NCI-H2171 (cell line): ENCODE data around the gene CX3CR1.
"Not testable (repeated sequence)": the region's sequence is repeated elsewhere in the genome, so short reads cannot be mapped to it uniquely, and the experiment has no call there.

ENCODE experiments used
- DNase-seq: peaks from one replicate; lab custom pipeline; 2025; lab: John Stamatoyannopoulos, UW

The CX3CR1 gene

DNA sequence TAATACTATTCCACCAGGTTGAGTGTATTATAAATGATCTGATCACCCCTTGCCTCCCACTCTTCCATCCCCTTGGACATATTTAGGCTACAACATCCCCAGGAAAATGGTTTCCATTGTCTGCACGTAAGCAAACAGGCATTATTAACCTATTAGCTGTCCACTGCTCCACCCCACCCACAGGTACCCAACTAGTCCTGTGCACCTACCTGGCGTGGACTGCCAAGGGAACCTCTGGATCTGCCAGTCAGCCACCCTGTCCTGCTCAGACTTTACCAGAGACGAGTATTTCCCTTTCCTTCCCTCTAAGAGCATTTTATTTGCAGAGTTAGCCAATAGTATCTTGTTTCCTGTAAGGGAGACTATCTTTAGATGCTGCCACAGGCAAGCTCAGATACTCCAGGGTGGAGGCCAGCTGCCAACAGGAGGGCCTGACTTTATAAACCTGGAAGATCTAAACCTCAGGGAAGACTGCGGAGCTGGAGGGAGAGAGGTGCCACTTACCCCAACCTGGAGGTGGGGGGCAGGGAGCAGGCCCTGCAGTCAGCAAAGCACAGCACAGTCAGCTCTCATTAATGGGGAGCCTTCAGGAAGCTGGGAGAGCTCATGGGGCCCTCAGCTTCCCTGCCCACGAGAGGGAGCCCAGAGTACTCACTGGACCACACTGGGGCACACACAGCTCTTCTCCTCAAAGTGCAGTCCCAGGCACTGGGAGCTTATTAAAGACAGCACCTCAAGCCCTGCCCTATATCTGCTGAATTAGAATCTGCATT lies at the start of gene CX3CR1:
Gene CX3CR1 (minus strand): TSS at position 292 of the 773 bp plus-strand sequence. CDS start 13,527 bp downstream, outside the sequence.
- no peak for DNase-seq

DNA sequence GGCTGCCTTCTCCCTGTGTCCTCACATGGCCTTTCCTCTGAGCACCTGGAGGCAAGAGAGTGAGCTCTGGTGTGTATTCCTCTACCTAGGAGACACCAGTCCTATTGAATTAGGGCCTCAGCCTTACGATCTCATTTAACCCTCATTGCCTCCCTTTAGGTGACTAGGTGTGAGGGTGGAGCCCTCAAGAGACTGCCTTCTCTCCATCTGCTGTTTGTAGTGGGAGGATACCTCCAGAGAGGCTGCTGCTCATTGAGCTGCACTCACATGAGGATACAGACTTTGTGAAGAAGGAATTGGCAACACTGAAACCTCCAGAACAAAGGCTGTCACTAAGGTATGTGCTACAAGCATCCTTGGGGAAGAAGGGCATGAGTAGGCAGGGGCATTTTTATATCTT lies 49.7 kb upstream of the CX3CR1 start, which contains the start of gene CCR8:
Gene CCR8 (plus strand): TSS at position 217 of the 400 bp plus-strand sequence. CDS start 2,623 bp downstream, outside the sequence.
- no peak for DNase-seq

DNA sequence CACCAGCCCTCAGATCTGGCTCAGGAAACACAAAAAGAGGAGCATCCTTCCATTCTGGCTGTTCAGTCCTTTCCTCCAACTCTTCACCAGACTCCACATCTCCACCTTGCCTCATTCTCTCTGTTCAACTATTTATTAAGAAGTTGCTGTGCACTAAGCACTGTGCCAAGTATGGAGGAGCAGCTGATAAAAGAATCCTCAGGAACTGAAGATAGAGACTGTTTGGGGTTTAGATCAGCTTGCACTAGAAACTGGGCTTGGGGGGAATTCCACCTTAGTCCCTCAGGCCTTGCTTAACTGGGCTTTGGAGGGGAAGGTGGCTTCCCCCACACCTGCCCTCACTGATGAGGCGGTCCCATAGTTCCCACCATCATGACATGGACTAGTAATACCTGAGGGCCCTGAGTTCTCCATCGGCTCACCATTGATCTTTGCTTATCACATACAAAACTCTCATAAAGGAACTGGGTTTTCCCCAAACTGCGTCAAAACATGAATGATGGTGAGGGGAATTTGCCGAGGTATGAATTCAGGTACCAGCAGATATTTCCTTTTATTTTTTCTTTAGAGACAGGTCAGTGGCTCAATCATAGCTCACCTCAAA lies 48.0 kb upstream of the CX3CR1 start:
- no peak for DNase-seq

DNA sequence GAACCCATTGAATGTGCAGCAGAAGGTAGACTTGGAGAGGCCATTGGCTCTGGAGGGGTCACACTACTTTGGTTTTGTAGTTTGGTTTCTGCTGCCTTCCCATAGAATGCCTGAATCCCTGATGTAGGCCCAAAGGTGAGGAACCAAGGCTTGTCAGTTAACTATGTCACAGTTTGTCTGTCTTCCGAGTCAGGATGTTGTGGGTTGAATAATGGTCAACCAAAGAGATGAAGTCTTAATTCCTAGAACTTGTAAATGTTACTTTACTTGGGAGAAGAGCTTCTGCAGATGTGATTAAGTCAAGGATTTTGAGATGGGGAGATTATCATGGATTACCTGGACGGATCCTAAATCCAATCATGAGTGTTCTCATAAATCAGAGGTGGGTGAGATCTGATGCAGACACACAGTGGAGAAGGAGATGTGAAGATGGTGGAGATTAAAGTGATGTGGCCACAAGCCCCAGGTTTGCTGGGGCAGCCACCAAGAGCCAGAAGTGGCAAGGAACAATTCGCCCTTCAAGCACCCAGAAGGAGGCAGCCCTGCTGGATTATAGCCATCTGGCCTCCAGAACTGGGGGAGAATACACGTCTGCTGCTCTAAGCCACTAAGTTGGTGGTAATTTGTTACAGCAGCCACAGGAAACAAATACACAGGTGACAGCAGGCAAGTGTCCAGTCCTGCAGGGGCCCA lies 47.4 kb upstream of the CX3CR1 start:
- DNase-seq = no peak

DNA sequence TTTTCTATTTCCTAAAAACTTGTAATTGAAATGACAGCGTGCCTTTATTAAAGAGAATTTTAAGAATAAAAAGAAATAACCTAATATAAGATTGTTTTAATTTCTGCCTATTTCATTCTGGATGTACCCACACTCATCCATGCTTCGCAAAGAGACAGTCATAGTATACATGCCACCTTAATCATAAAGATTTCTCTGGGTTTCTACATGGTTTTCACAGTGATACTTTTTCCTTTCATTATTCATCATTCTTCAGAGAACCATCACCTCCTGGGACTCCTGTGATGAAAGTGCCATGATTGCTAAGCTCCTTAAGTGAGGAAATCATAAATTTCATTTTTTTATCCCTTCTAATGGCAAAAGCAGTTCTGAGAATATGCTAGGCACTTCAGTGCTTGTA lies 45.4 kb upstream of the CX3CR1 start:
- no peak for DNase-seq

DNA sequence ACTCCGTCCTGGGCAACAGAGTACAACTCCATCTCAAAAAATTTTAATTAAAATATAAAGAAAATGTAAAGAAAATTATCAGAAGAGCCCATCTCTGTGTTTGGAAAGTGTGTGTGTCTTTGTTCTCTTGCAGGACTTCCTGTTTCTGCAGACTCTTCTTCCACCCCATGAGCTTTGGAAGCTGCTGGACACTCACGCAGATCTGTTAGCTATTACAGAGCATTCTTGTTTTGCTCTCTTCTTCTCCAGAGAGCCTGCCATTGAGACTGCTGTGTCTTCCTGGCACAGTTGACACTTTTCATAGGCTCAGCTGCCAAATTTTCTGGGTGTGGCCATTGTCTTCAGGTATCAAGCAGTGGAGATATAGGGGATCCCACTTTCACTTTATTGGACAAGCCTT lies 43.7 kb upstream of the CX3CR1 start:
- DNase-seq = no peak

GRCh38 chr3:39322936-39323335 lies 43.1 kb upstream of the CX3CR1 start:
- DNase-seq = no peak

DNA sequence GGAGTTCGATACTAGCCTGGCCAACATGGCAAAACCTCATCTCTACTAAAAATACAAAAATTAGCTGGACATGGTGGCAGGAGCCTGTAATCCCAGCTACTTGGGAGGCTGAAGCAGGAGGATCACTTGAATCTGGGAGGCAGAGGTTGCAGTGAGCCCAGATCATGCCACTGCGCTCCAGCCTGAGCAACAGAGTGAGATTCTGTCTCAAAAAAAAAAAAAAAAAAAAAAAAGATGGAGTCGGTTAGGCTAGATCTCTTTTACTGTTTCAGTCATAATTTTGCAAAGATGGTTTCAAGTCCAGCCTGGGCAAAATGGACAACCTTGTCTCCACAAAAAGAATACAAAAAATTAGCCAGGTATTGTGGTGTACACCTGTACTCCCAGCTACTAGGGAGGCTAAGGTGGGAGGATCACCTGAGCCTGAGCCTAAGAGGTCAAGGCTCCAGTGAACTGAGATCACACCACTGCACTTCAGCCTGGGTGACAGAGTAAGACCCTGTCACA lies 42.4 kb upstream of the CX3CR1 start:
- not testable (repeated sequence) for DNase-seq

GRCh38 chr3:39321574-39321983 lies 41.7 kb upstream of the CX3CR1 start:
- not testable (repeated sequence) for DNase-seq

DNA sequence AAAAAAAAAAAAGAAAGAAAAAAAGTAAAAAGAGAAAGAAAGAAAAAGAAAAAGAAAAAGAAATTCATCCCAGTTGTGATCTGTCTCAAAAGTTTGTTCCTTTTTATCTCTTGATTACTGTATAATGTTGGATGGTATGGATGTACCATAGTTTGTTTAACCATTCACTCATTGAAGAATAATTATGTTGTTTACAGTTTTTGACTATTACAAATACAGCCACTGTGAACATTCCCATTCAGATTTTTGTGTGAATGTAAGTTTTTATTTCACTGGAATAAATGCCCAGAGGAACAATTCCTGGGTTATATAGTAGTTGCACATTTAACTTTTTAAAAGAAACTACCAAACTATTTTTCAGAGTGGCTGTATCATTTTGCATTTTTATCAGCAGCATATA lies 39.4 kb upstream of the CX3CR1 start:
- no peak for DNase-seq

- no peak for DNase-seq
These were observed 38.5 kb upstream of the CX3CR1 start for GRCh38 chr3:39318301-39318700.

DNA sequence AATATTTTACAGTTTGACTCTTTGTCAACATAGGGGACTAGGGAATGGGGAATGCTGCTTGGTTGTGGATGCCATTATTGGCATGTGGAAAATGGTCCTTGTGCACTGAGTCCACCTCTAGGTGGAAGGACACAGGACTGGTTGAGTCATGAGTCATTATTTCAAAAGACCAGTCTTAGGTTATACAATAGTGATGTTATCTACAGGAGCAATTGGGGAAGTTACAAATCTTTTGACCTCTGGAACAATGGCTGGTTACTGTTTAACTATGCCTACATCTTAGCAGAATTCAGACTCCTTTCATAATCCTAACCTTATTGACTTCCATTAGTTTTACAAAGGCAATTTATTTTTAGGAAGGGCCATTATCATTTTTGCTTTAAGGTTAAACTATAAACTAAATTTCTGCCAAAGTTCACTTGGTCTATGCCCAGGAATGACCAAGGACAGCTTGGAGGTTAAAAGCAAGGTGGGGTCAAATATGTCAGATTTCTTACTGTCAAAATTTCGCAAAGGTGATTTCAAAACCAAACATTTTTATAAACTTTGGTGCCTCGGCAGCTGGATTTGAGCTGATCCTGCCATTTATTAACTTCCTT lies 37.8 kb upstream of the CX3CR1 start:
- no peak for DNase-seq

- DNase-seq = no peak
These were observed 35.6 kb upstream of the CX3CR1 start for GRCh38 chr3:39315420-39315819.

- no peak for DNase-seq
These were observed 33.5 kb upstream of the CX3CR1 start for GRCh38 chr3:39313289-39313688.

DNA sequence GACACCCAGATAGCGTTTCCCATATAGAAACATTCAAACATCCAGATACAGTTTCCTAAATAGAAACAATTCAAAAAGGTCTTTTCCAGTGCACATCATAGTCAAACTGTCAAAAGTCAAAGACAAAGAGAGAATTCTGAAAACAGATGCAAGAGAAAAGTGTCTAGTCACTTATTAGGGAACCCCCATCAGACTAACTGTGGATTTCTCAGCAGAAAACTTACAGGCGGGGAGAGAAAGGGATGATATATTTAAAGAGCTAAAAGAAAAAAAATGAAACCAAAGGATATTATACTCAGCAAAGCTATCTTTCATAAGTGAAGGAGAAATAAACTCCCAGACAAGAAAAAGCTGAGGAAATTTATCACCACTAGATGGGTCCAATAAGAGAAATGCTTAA lies 22.3 kb upstream of the CX3CR1 start:
- no peak for DNase-seq

- no peak for DNase-seq
These were observed 19.4 kb upstream of the CX3CR1 start for GRCh38 chr3:39299279-39299678.

- DNase-seq = no peak
These were observed 16.6 kb upstream of the CX3CR1 start for GRCh38 chr3:39296197-39297077.

- no peak for DNase-seq
These were observed 15.4 kb upstream of the CX3CR1 start for GRCh38 chr3:39295184-39295775.

- no peak for DNase-seq
These were observed 14.8 kb upstream of the CX3CR1 start for GRCh38 chr3:39294446-39295183.

DNA sequence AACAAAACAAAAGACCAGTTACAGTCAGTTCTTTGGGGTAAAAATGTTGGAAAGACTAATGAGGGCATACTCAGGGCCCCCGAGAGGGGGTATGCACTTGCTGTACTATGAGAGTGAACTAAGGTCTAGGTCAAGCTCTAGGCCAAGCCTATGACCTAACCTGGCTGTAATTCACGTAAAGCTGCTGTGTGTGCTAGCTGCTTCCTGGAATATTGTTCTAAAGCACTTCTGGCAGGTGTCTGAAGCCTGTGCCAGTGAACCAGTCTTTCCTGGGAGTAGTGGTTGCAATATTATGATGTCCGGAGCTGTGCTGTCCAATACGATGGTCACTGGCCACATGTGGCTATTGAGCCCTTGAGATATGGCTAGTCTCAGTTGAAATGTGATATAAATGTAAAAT lies 13.1 kb upstream of the CX3CR1 start:
- DNase-seq = no peak
